ENCODE results near the gene UBE2E3.

GRCh38 chr2:180949896-180950295, 30.5 kb upstream of the UBE2E3 start:
- TF ChIP-seq CTCF (IDR thresholded peaks at IDR 0.05) (no peak), POLR2A (IDR thresholded peaks at IDR 0.05) (no peak)

Data from esophagus squamous epithelium (tissue), 4 donors.